Brain microvascular endothelial cell (primary cell): ENCODE data around the gene FGG.
"Not testable (repeated sequence)": the region's sequence is repeated elsewhere in the genome, so short reads cannot be mapped to it uniquely, and the experiment has no call there.

Source experiments
- DNase-seq: peaks from one replicate; pipeline ENCODE4 v3.0.0-alpha.2; 2020
- H3K27ac ChIP-seq: fragments of 250-450 bp; sonication (Bioruptor Pico); 2 replicates; pipeline ENCODE4 v1.5.1; 2020; ENCODE audit warnings: mild to moderate bottlenecking, moderate library complexity
- H3K27me3 ChIP-seq: fragments of 250-450 bp; sonication (Bioruptor Pico); replicated peaks from 2 replicates; pipeline ENCODE4 v1.5.1; 2020; ENCODE audit warnings: mild to moderate bottlenecking
- H3K36me3 ChIP-seq: fragments of 250-450 bp; sonication (Bioruptor Pico); replicated peaks from 2 replicates; pipeline ENCODE4 v1.5.1; 2020; ENCODE audit warnings: mild to moderate bottlenecking
- H3K4me3 ChIP-seq: 2 replicates; pipeline ENCODE4 v1.5.1; 2011; ENCODE audit warnings: low read depth, mild to moderate bottlenecking, control low read depth, low read length, moderate library complexity
- in situ Hi-C: cut with HindIII; loops from 2 replicates; pipeline ENCODE4 v1.10.0; 2017; ENCODE audit warnings: low sequenced_read_pairs, low pct_ligation_motif_present
- TF ChIP-seq, protein P1 (sequence below): IDR thresholded peaks from 2 replicates; pipeline ENCODE4 v1.5.1; 2011; ENCODE audit warnings: low read depth, mild to moderate bottlenecking, moderate library complexity, low read length, control low read depth, inconsistent platforms; ENCODE audit errors: missing control alignments

Gene FGG

GRCh38 chr4:154603033-154603943 lies 9.2 kb downstream of the FGG start:
- Histone ChIP-seq H3K27me3 (no peaks in the 10 kb centered on the region), H3K4me3 (no peak overlapping the region), H3K36me3 (no peaks in the 10 kb centered on the region), H3K27ac (no peak overlapping the region)
- TF ChIP-seq, protein P1, sequence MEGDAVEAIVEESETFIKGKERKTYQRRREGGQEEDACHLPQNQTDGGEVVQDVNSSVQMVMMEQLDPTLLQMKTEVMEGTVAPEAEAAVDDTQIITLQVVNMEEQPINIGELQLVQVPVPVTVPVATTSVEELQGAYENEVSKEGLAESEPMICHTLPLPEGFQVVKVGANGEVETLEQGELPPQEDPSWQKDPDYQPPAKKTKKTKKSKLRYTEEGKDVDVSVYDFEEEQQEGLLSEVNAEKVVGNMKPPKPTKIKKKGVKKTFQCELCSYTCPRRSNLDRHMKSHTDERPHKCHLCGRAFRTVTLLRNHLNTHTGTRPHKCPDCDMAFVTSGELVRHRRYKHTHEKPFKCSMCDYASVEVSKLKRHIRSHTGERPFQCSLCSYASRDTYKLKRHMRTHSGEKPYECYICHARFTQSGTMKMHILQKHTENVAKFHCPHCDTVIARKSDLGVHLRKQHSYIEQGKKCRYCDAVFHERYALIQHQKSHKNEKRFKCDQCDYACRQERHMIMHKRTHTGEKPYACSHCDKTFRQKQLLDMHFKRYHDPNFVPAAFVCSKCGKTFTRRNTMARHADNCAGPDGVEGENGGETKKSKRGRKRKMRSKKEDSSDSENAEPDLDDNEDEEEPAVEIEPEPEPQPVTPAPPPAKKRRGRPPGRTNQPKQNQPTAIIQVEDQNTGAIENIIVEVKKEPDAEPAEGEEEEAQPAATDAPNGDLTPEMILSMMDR = no peak
- no peak for DNase-seq
- in situ Hi-C loops = no loop called here

- in situ Hi-C loops = no loop called here
- no peak for DNase-seq
- TF ChIP-seq, protein P1 = no peak
- Histone ChIP-seq H3K4me3 (no peak overlapping the region), H3K27me3 (no peaks in the 10 kb centered on the region), H3K27ac (no peak overlapping the region), H3K36me3 (no peaks in the 10 kb centered on the region)
These were observed 9.9 kb downstream of the FGG start for GRCh38 chr4:154602404-154603020.

GRCh38 chr4:154597798-154598774 lies 14.4 kb downstream of the FGG start:
- no peaks in the 10 kb centered on the region for H3K27me3 ChIP-seq
- H3K4me3 ChIP-seq = no peak overlapping the region
- H3K27ac ChIP-seq = no peak overlapping the region
- H3K36me3 ChIP-seq = no peaks in the 10 kb centered on the region
- TF ChIP-seq, protein P1 = no peak
- DNase-seq = no peak
- in situ Hi-C loops = no loop called here

DNA sequence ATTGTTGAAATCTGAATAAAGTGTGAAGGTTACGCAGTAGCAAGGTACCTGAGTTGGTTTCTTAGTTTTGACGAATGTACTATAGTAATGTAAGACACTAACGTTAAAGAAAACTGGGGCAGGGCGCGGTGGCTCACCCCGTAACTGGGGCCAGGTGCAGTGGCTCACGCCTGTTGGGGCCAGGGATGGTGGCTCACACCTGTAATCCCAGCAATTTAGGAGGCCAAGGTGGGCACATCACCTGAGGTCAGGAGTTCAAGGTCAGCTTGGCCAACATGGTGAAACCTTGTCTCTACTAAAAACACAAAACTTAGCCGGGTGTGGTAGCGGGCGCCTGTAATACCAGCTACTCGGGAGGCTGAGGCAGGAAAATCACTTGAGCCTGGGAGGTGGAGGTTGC lies 15.2 kb downstream of the FGG start:
- H3K4me3 ChIP-seq, H3K27me3 ChIP-seq, H3K36me3 ChIP-seq, in situ Hi-C loops, H3K27ac ChIP-seq, DNase-seq: not testable (repeated sequence)

GRCh38 chr4:154595807-154596206 lies 16.6 kb downstream of the FGG start:
- Histone ChIP-seq H3K36me3 (no peaks in the 10 kb centered on the region), H3K27ac (no peak overlapping the region), H3K4me3 (no peak overlapping the region), H3K27me3 (no peaks in the 10 kb centered on the region)
- TF ChIP-seq, protein P1 = no peak
- DNase-seq = no peak
- in situ Hi-C loops = no loop called here

GRCh38 chr4:154594343-154594742 lies 18.1 kb downstream of the FGG start:
- H3K4me3 ChIP-seq, DNase-seq, H3K27ac ChIP-seq, H3K27me3 ChIP-seq, in situ Hi-C loops, H3K36me3 ChIP-seq: not testable (repeated sequence)
